LNCaP clone FGC (cell line): ENCODE measurements around the gene GKN1.

Experiments used
- DNase-seq: peaks from one replicate; pipeline ENCODE4 v3.0.0-alpha.2; 2011; ENCODE audit warnings: low read depth
- H3K4me3 ChIP-seq: 2 replicates; pipeline ENCODE4 v1.5.1; 2011; ENCODE audit warnings: mild to moderate bottlenecking, low read depth, low read length, control low read depth
- CTCF ChIP-seq: IDR thresholded peaks from 2 replicates; pipeline ENCODE4 v1.5.1; 2012; ENCODE audit warnings: mild to moderate bottlenecking; ENCODE audit not compliant: control insufficient read depth, insufficient read depth; ENCODE audit errors: extremely low read depth

GKN1 gene

GRCh38 chr2:68987021-68987503 is 12.6 kb downstream of the GKN1 start:
- no peak for DNase-seq
- H3K4me3 ChIP-seq, result no peak overlapping the region
- TF ChIP-seq CTCF, result no peak

DNA sequence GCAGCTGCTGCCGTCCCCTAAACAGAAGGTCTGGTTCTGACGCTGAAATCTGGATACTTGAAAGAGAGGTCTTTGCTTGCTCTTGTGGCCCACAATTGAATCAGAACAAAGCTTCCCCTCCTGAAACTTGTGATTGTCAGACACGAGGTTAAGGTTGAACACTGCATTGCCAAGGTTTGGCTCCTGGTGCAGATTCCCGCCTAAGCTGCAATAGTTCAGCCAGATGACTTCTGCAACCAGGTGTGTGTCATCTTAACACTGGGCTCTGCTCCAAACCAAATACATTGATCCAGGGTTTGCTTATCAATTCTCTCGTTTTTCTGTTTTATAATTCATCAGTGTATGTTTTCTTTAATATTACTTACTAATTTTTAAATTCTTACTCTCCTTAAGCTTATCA is 14.6 kb downstream of the GKN1 start:
- no peak for TF ChIP-seq CTCF
- no peak for DNase-seq
- H3K4me3 ChIP-seq, result no peak overlapping the region

GRCh38 chr2:68992341-68992740 is 17.9 kb downstream of the GKN1 start:
- no peak for TF ChIP-seq CTCF
- no peak overlapping the region for H3K4me3 ChIP-seq
- no peak for DNase-seq

DNA sequence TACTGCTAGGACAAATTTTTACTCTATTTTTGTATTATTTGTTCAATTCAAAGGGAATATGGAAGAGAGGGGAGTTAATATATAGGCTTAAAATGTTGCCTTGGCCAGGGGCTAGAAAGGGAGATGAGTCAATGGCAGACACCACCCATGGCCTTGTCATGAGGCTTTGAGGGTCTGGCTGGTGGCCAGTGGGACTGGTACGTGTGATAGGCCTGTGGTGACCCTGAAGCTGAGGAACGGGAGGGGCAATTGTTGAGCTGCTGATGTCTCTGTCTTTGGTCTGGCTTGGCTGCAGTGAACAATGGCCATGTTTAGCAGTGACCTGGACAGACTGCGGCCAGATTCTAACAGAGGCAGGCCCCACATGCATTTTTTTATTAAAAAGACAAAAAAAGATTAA is 18.5 kb downstream of the GKN1 start:
- no peak for TF ChIP-seq CTCF
- DNase-seq, result no peak
- no peak overlapping the region for H3K4me3 ChIP-seq

DNA sequence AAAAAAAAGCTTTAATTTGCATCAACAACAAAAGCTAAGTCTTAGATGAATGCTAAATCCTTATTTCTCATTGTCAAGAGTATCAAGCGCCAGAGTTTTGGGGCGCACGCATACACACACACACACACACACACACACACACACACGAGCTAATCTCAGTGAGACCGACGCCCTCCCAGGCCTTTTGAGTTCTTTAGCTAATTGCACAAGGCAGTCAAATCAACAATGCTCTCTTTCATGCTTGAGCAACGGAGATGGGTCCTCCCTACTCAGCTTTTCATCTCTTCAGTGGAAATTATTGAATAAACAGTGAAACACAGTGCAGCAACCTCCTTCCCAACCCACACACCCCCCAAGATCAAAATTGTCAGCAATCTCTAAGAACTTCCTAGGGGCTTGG is 19.2 kb downstream of the GKN1 start:
- H3K4me3 ChIP-seq, result no peak overlapping the region
- no peak for DNase-seq

DNA sequence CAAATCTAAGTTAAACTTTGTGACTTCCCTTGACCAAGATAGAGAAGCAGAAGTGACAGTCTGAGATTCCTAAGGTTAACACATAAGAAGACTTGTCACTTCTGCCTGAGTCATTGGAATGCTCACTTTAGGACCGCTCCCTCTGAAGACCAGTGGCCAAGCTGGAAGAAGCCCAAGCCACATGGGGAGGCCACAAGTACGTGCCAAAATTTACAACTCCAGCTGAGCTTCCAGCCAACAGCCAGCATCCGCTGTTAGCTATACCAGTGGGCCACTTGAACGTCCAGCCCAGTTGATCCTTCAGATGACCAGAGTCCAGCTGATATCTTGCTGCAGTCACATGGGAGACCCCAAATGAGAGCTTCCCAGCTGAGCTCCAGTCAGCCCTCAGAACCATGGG is 20.4 kb downstream of the GKN1 start:
- H3K4me3 ChIP-seq, result no peak overlapping the region
- TF ChIP-seq CTCF, result no peak
- no peak for DNase-seq

More for the DNA sequence above, 19.2 kb downstream of the GKN1 start:
- TF ChIP-seq CTCF, result no peak

GRCh38 chr2:68995916-68996315 is 21.5 kb downstream of the GKN1 start:
- DNase-seq, result no peak
- no peak overlapping the region for H3K4me3 ChIP-seq
- TF ChIP-seq CTCF, result no peak
